IMR-90 (cell line): ENCODE results near the gene TTC23. TPM values are rescaled to one million over a fixed set of nuclear protein-coding genes. Genes with fewer than 3 reads are reported as not detected.

Source experiments
- ATAC-seq: fragments of 200-7000 bp; cut with Tn5 transposase; 2 replicates; pipeline ENCODE4 v1.9.1; 2020; ENCODE audit warnings: low read depth, mild to moderate bottlenecking, moderate library complexity
- BruUV-seq: library from RNA; stranded (reverse); fragments of 400-500 nt; replicated peaks from 2 replicates; lab custom pipeline; 2021; lab: Mats Ljungman, UMichigan
- CTCF ChIA-PET: fragments of 300-600 bp; formaldehyde crosslinking; extraction: SDS; loops from one replicate; lab custom pipeline; 2021; ENCODE audit warnings: antibody characterized with exemption; lab: Yijun Ruan, JAX
- POLR2A ChIA-PET: fragments of 300-600 bp; sonication (Branson Sonifier 250); formaldehyde crosslinking; loops from one replicate; lab custom pipeline; 2022; ENCODE audit warnings: antibody characterized with exemption; ENCODE audit not compliant: unreplicated experiment; lab: Charles Lee
- DNase-seq: peaks from one replicate; pipeline ENCODE4 v3.0.0; 2013
- H2AFZ ChIP-seq: replicated peaks from 2 replicates; pipeline ENCODE3; 2013; ENCODE audit warnings: low read length, mild to moderate bottlenecking; ENCODE audit not compliant: poor library complexity
- H2AK5ac ChIP-seq: 2 replicates; pipeline ENCODE4 v1.6.1; 2013; ENCODE audit warnings: low read depth, low read length, inconsistent platforms
- H2AK9ac ChIP-seq: replicated peaks from 2 replicates; pipeline ENCODE3; 2013; ENCODE audit warnings: mild to moderate bottlenecking, low read depth, low read length, moderate library complexity; ENCODE audit not compliant: poor library complexity
- H2BK120ac ChIP-seq: 2 replicates; pipeline ENCODE4 v1.6.1; 2013; ENCODE audit warnings: low read depth, low read length, inconsistent platforms
- H2BK15ac ChIP-seq: 3 replicates; pipeline ENCODE4 v1.6.1; 2013; ENCODE audit warnings: low read depth, low read length, inconsistent platforms
- H2BK20ac ChIP-seq: 2 replicates; pipeline ENCODE4 v1.6.1; 2013; ENCODE audit warnings: low read depth, mild to moderate bottlenecking, inconsistent platforms, low read length, moderate library complexity
- H2BK5ac ChIP-seq: 2 replicates; pipeline ENCODE4 v1.6.1; 2013; ENCODE audit warnings: mild to moderate bottlenecking, low read depth, low read length, inconsistent platforms; ENCODE audit not compliant: poor library complexity, severe bottlenecking
- H3K14ac ChIP-seq: replicated peaks from 2 replicates; pipeline ENCODE4 v1.6.1; 2013; ENCODE audit warnings: low read depth, low read length, inconsistent platforms
- H3K18ac ChIP-seq: 2 replicates; pipeline ENCODE4 v1.6.1; 2013; ENCODE audit warnings: low read depth, low read length, control low read depth
- H3K23ac ChIP-seq: 2 replicates; pipeline ENCODE4 v1.6.1; 2013; ENCODE audit warnings: low read depth, low read length, inconsistent platforms
- H3K27ac ChIP-seq: 2 replicates; pipeline ENCODE4 v1.5.1; 2013; ENCODE audit warnings: mild to moderate bottlenecking, control low read depth, low read length; ENCODE audit not compliant: insufficient read depth
- H3K27me3 ChIP-seq: 2 replicates; pipeline ENCODE4 v1.6.1; 2013; ENCODE audit warnings: low read length; ENCODE audit not compliant: control insufficient read depth, insufficient read depth
- H3K36me3 ChIP-seq: 2 replicates; pipeline ENCODE4 v1.6.1; 2013; ENCODE audit warnings: low read length, mixed read lengths; ENCODE audit not compliant: control insufficient read depth, insufficient read depth
- H3K4ac ChIP-seq: 2 replicates; pipeline ENCODE4 v1.6.1; 2013; ENCODE audit warnings: low read depth, low read length, inconsistent platforms
- H3K4me1 ChIP-seq: 2 replicates; pipeline ENCODE4 v1.6.1; 2013; ENCODE audit warnings: low read length, mixed read lengths; ENCODE audit not compliant: control insufficient read depth, insufficient read depth
- H3K4me2 ChIP-seq: 2 replicates; pipeline ENCODE4 v1.6.1; 2013; ENCODE audit warnings: low read depth, mild to moderate bottlenecking, control low read depth, low read length, moderate library complexity
- H3K4me3 ChIP-seq: 2 replicates; pipeline ENCODE4 v1.5.1; 2013; ENCODE audit warnings: low read depth, mild to moderate bottlenecking, control low read depth, low read length, moderate library complexity; ENCODE audit not compliant: insufficient read depth
- H3K56ac ChIP-seq: 2 replicates; pipeline ENCODE4 v1.6.1; 2013; ENCODE audit warnings: low read length, inconsistent platforms; ENCODE audit not compliant: insufficient read depth; ENCODE audit errors: extremely low read depth
- H3K79me1 ChIP-seq, 2 experiments: 2 replicates each; pipeline ENCODE4 v1.6.1; 2013; ENCODE audit warnings: low read length in 2 of 2, inconsistent platforms in 1 of 2, low read depth in 1 of 2
- H3K9ac ChIP-seq: 2 replicates; pipeline ENCODE4 v1.6.1; 2013; ENCODE audit warnings: low read depth, low read length, control low read depth
- H3K9me1 ChIP-seq: 2 replicates; pipeline ENCODE4 v1.6.1; 2013; ENCODE audit warnings: low read length, inconsistent platforms; ENCODE audit not compliant: insufficient read depth
- H3K9me3 ChIP-seq: 2 replicates; pipeline ENCODE4 v1.6.1; 2013; ENCODE audit warnings: low read length; ENCODE audit not compliant: control insufficient read depth, insufficient read depth
- H4K20me1 ChIP-seq: 2 replicates; pipeline ENCODE4 v1.6.1; 2013; ENCODE audit warnings: low read length, inconsistent platforms; ENCODE audit not compliant: insufficient read depth
- H4K5ac ChIP-seq: 2 replicates; pipeline ENCODE4 v1.6.1; 2013; ENCODE audit warnings: mild to moderate bottlenecking, low read depth, low read length, control low read depth
- H4K8ac ChIP-seq, 2 experiments: 2 replicates each; pipeline ENCODE4 v1.6.1; 2013; ENCODE audit warnings: low read depth in 2 of 2, low read length in 2 of 2, control low read depth in 1 of 2, inconsistent platforms in 1 of 2
- H4K91ac ChIP-seq: 2 replicates; pipeline ENCODE4 v1.6.1; 2013; ENCODE audit warnings: low read depth, low read length, inconsistent platforms; ENCODE audit not compliant: insufficient read depth
- BHLHE40 ChIP-seq: fragments of 150-350 bp; IDR thresholded peaks from 2 replicates; pipeline ENCODE4 v1.6.1; 2016; ENCODE audit warnings: mild to moderate bottlenecking, low read depth, low read length
- CEBPB ChIP-seq: IDR thresholded peaks from 2 replicates; pipeline ENCODE4 v1.6.1; 2012; ENCODE audit warnings: low read depth, low read length, improper control_type of control experiment
- CHD1 ChIP-seq: IDR thresholded peaks from 2 replicates; pipeline ENCODE4 v1.6.1; 2012; ENCODE audit warnings: low read depth, low read length, improper control_type of control experiment
- POLR2A ChIP-seq: IDR thresholded peaks from 2 replicates; pipeline ENCODE4 v1.6.1; 2012; ENCODE audit warnings: mild to moderate bottlenecking, low read depth, low read length
- RCOR1 ChIP-seq: IDR thresholded peaks from 2 replicates; pipeline ENCODE4 v1.6.1; 2012; ENCODE audit warnings: mild to moderate bottlenecking, low read length, improper control_type of control experiment; ENCODE audit not compliant: insufficient replicate concordance
- WGBS, 2 experiments: methylation state at CpG; one replicate each; pipeline versions ENCODE4 v1.1.5 to v1.1.7; 2013; ENCODE audit warnings: missing lambda C conversion rate in 2 of 2; ENCODE audit not compliant: insufficient read length in 1 of 2; ENCODE audit errors: extremely low coverage in 2 of 2; 5-methylcytosine and 5-hydroxymethylcytosine counted together
- dilution Hi-C: fragments of 300-500 bp; cut with HindIII; formaldehyde crosslinking; loops from one replicate; pipeline ENCODE4 v1.14.3; 2018; ENCODE audit warnings: low sequenced_read_pairs; ENCODE audit not compliant: unreplicated experiment
- in situ Hi-C: fragments of 300-500 bp; cut with MboI; formaldehyde crosslinking; loops from 3 replicates; pipeline ENCODE4 v1.14.3; 2019; ENCODE audit warnings: low sequenced_read_pairs, inconsistent platforms, mixed read lengths
- intact Hi-C: fragments of 100-400 bp; cut with micrococcal nuclease; formaldehyde crosslinking; loops from 2 replicates; pipeline ENCODE4 v1.10.0; 2022
- polyA plus RNA-seq, 3 experiments: library from polyadenylated mRNA; depleted of rRNA; stranded (reverse); fragments of >200 nt; gene quantifications; 2 replicates each; pipeline ENCODE4 v1.2.3, GENCODE V29; 2012; ENCODE audit warnings: low replicate concordance in 1 of 3
- total RNA-seq: library from RNA; depleted of rRNA; stranded (reverse); fragments of >200 nt; gene quantifications from 2 replicates; pipeline ENCODE4 v1.2.3, GENCODE V29; 2012

TTC23 gene
- total and polyA plus RNA-seq, 2 of the 4 experiments (the other 2 are of a cell fraction) = 7.8 to 29.8 TPM

- TF ChIP-seq CEBPB (no peak), RCOR1 (no peak), BHLHE40 (no peak), CHD1 (no peak), POLR2A (no peak)
- H3K27ac ChIP-seq = no peak overlapping the region
- no peaks in the 10 kb centered on the region for H3K9me3 ChIP-seq
- intact Hi-C loops = no loop called here
- no peak overlapping the region for H3K4me2 ChIP-seq
- ChIA-PET POLR2A (no interaction called here), CTCF (interaction anchor here (0.7 kb wide), 1 partner anchor 14 kb away, joined by 3 read pairs; no protein-coding TSS in a partner anchor)
- BruUV-seq = no TSS peak
- in situ Hi-C loops = loop anchor here (25.0 kb wide), 1 partner anchor 622 kb away; the partner anchor contains the start of gene LYSMD4
- H3K23ac ChIP-seq = no peak overlapping the region
- H2BK5ac ChIP-seq = no peak overlapping the region
- no peak overlapping the region for H3K18ac ChIP-seq
- H3K27me3 ChIP-seq = no peaks in the 10 kb centered on the region
- ATAC-seq (no peak), DNase-seq (no peak)
- no peak overlapping the region for H3K4ac ChIP-seq
- dilution Hi-C loops = loop anchor here (25.0 kb wide), 1 partner anchor 97 kb away; no protein-coding TSS in a partner anchor
- H2AFZ ChIP-seq = no peak overlapping the region
- H3K36me3 ChIP-seq = peaks cover 2% of the 10 kb centered on the region; the same call in 1 of the 2 replicates
- H3K9ac ChIP-seq = no peak overlapping the region
- H3K14ac ChIP-seq = no peak overlapping the region
- H2BK15ac ChIP-seq = no peak overlapping the region
- 75% methylated on average over 4 of the region's 11 CpGs; no CpG with 5 or more reads in 1 of the 2 experiments for WGBS, 2 experiments
- no peak overlapping the region for H4K5ac ChIP-seq
- H3K4me3 ChIP-seq = no peak overlapping the region
- peaks cover 1% of the 10 kb centered on the region; the same call in 1 of the 2 replicates for H3K4me1 ChIP-seq
- no peak overlapping the region for H2BK120ac ChIP-seq
- no peak overlapping the region for H2AK5ac ChIP-seq
- no peak overlapping the region for H4K8ac ChIP-seq
- H2BK20ac ChIP-seq = no peak overlapping the region
- H3K56ac ChIP-seq = no peak overlapping the region
- H2AK9ac ChIP-seq = peak overlapping the region; percentile 42
- H4K20me1 ChIP-seq = no peaks in the 10 kb centered on the region
- peaks cover 0 to 6% of the 10 kb centered on the region in 2 experiments; a peak in 1 of 4 replicates for H3K79me1 ChIP-seq
- 0 out of 2 replicates have a peak, but pooled peaks cover 4% of the 10 kb centered on the region for H3K9me1 ChIP-seq
- no peak overlapping the region for H4K91ac ChIP-seq
These were observed 133.8 kb downstream of the TTC23 start for GRCh38 chr15:99115300-99116215.
